ENCODE data around the gene PCYOX1L. TPM values are rescaled to one million over a fixed set of nuclear protein-coding genes. Genes with fewer than 3 reads are reported as not detected.

Gene PCYOX1L
- total RNA-seq, 4 donors from 2014 or later, result 2.6 to 6.1 (median 3.1) TPM

DNA sequence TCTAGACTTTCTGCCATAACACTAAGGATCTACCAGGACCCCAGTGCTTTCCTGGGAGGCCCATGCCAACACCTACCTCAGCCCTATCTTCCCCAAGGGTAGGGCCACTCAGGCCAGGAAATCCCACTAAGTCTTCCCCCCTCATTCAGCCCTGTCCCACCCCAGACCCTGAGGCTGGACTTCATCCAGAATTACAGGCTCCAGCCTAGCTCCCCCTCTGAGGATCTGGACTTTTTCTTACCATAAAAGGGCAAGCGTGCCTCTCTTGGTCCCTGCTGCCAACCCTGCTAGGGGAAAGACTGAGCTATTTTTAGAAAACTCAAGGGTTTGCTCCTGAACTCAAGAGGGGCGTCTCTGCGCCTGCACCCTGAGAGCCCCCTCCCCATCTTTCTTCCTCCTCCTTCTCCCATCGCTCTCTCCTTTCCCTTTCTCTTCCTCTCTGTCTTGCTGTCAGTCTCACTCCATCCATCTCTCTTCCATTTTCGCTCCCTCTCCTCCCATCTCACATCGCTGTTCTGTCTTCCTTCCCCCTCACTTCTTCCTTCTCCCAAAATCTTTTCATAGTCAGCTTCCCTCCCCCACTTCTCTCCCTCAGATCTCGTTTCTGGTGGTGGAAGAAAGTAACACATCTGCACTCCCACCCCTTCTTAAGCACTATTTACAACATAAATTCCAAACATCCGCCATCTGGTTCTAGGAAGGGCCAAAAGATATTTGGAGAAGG is 59.3 kb downstream of the PCYOX1L start:
- TF ChIP-seq, protein P1, sequence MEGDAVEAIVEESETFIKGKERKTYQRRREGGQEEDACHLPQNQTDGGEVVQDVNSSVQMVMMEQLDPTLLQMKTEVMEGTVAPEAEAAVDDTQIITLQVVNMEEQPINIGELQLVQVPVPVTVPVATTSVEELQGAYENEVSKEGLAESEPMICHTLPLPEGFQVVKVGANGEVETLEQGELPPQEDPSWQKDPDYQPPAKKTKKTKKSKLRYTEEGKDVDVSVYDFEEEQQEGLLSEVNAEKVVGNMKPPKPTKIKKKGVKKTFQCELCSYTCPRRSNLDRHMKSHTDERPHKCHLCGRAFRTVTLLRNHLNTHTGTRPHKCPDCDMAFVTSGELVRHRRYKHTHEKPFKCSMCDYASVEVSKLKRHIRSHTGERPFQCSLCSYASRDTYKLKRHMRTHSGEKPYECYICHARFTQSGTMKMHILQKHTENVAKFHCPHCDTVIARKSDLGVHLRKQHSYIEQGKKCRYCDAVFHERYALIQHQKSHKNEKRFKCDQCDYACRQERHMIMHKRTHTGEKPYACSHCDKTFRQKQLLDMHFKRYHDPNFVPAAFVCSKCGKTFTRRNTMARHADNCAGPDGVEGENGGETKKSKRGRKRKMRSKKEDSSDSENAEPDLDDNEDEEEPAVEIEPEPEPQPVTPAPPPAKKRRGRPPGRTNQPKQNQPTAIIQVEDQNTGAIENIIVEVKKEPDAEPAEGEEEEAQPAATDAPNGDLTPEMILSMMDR (IDR thresholded peaks at IDR 0.05; ENCODE audit: low read depth), result no peak

GRCh38 chr5:149417711-149418368 is 60.0 kb downstream of the PCYOX1L start:
- TF ChIP-seq, protein P1 (IDR thresholded peaks at IDR 0.05; ENCODE audit: low read depth), result no peak

DNA sequence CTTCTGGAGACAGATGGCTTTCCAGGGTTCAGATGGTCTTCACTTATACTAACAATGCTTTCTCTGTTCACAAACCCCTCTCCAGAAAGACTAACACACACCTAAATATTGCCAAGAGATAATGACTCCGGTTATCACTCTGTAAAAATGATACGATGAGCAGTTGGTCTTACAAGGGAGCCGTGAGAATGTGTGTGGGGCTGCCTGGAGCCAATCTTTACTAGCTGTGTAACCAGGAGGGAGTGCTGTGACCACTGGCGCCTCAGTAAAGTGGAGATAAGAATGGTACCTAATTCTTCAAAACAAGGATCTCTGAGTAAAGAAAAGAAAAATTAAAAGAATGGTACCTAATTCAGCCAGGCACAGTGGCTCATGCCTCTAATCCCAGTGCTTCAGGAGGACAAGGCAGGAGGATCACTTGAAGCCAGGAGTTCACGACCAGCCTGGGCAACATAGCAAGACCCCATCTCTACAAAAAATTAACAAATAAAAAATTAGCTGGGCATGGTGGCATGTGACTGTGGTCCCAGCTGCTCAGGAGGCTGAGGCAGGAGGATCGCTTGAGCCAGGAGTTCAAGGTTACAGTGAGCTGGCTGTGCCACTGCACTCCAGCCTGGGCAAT is 61.2 kb downstream of the PCYOX1L start:
- TF ChIP-seq, protein P1 (IDR thresholded peaks at IDR 0.05; ENCODE audit: low read depth), result no peak

Other genes starting within 250 kb of the PCYOX1L start
- 100 to 1,000 TPM in 2 of 4 donors, 10 to 100 TPM in 2; 55.1 to 320 (median 94.2) TPM for gene ABLIM3, start 216.6 kb upstream of the PCYOX1L start, total RNA-seq
- 10 to 100 TPM; 48.8 to 99.8 (median 70.3) TPM for gene AFAP1L1, start 86.2 kb upstream of the PCYOX1L start, total RNA-seq
- 10 to 100 TPM in 3 of 4 donors, 1 to 10 TPM in 1; 9.3 to 20.4 (median 13.3) TPM for gene GRPEL2, start 12.5 kb upstream of the PCYOX1L start, total RNA-seq
- not detected for gene IL17B, start 21.2 kb downstream of the PCYOX1L start, total RNA-seq
- 100 to 1,000 TPM; 149 to 210 (median 162) TPM for gene CSNK1A1, start 193.4 kb downstream of the PCYOX1L start, total RNA-seq
- gene ARHGEF37, start 223.5 kb downstream of the PCYOX1L start, total RNA-seq, result 1 to 10 TPM; 1.5 to 7.5 (median 4.9) TPM